ENCODE results near the gene QRSL1. TPM values are rescaled to one million over a fixed set of nuclear protein-coding genes. Genes with fewer than 3 reads are reported as not detected.
"Not testable (repeated sequence)": the region's sequence is repeated elsewhere in the genome, so short reads cannot be mapped to it uniquely, and the experiment has no call there.

The QRSL1 gene
- total and polyA plus RNA-seq, 2 donors from 2014 or later, result 12.5 to 18.0 TPM

DNA sequence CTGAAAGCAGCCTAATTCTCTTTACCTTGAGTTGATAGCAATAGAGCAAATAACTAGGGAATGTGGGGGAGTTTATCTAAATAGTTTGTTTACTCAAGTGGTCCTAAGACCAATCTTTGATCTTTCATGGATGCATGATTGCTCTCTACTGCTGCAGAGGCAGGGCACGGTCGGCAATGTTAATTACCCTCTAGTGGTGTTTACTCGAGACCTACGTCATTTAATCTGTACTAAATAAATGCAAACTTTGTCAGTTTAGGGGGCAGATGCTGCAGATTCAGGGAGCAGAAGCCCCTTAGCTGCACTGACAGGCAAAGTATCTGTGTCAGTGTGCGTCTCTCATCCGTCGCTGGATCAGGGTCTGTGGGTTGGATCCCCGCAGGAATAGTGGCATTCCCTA, 7.0 kb upstream of the QRSL1 start:
- Histone ChIP-seq H3K4me3 (ENCODE audit: low read length in 3 of 3) (no peak overlapping the region), H3K36me3 (ENCODE audit: control insufficient read depth in 2 of 3, insufficient read depth in 3 of 3, low read length in 3 of 3) (peaks cover 0 to 3% (median 2%) of the 10 kb centered on the region in 3 donors), H3K27ac (ENCODE audit: low read depth in 2 of 2, low read length in 2 of 2) (no peak overlapping the region), H3K4me1 (ENCODE audit: control insufficient read depth in 2 of 3, insufficient read depth in 2 of 3, low read depth in 1 of 3, low read length in 3 of 3) (peaks cover 0 to 3% (median 3%) of the 10 kb centered on the region in 3 donors), H3K9ac (ENCODE audit: low read length in 3 of 3) (no peak overlapping the region), H3K27me3 (ENCODE audit: control insufficient read depth, insufficient read depth, low read length) (no peaks in the 10 kb centered on the region), H3K9me3 (ENCODE audit: control insufficient read depth in 2 of 3, insufficient read depth in 1 of 3, low read length in 3 of 3) (no peaks in the 10 kb centered on the region)
- intact Hi-C loops (cut with DNase I), result no loop called here
- DNase-seq (peak in 1 of 5 donors; percentile 6), FAIRE-seq (no peak)
- TF ChIP-seq, protein P1, sequence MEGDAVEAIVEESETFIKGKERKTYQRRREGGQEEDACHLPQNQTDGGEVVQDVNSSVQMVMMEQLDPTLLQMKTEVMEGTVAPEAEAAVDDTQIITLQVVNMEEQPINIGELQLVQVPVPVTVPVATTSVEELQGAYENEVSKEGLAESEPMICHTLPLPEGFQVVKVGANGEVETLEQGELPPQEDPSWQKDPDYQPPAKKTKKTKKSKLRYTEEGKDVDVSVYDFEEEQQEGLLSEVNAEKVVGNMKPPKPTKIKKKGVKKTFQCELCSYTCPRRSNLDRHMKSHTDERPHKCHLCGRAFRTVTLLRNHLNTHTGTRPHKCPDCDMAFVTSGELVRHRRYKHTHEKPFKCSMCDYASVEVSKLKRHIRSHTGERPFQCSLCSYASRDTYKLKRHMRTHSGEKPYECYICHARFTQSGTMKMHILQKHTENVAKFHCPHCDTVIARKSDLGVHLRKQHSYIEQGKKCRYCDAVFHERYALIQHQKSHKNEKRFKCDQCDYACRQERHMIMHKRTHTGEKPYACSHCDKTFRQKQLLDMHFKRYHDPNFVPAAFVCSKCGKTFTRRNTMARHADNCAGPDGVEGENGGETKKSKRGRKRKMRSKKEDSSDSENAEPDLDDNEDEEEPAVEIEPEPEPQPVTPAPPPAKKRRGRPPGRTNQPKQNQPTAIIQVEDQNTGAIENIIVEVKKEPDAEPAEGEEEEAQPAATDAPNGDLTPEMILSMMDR (IDR thresholded peaks at IDR 0.05; ENCODE audit: borderline replicate concordance, extremely low read depth, insufficient read depth), result no peak

- no peak overlapping the region for H3K4me3 ChIP-seq (ENCODE audit: low read length in 3 of 3)
- TF ChIP-seq, protein P1 (IDR thresholded peaks at IDR 0.05; ENCODE audit: borderline replicate concordance, extremely low read depth, insufficient read depth), result no peak
- H3K36me3 ChIP-seq (ENCODE audit: control insufficient read depth in 2 of 3, insufficient read depth in 3 of 3, low read length in 3 of 3), result peaks cover 0 to 3% (median 2%) of the 10 kb centered on the region in 3 donors
- no peak overlapping the region for H3K27ac ChIP-seq (ENCODE audit: low read depth in 2 of 2, low read length in 2 of 2)
- DNase-seq (no peak), FAIRE-seq (no peak)
- no peak overlapping the region for H3K9ac ChIP-seq (ENCODE audit: low read length in 3 of 3)
- intact Hi-C loops (cut with DNase I), result no loop called here
- H3K9me3 ChIP-seq (ENCODE audit: control insufficient read depth in 2 of 3, insufficient read depth in 1 of 3, low read length in 3 of 3), result no peaks in the 10 kb centered on the region
- peaks cover 0 to 3% (median 3%) of the 10 kb centered on the region in 3 donors for H3K4me1 ChIP-seq (ENCODE audit: control insufficient read depth in 2 of 3, insufficient read depth in 2 of 3, low read depth in 1 of 3, low read length in 3 of 3)
- H3K27me3 ChIP-seq (ENCODE audit: control insufficient read depth, insufficient read depth, low read length), result no peaks in the 10 kb centered on the region
Observed at GRCh38 chr6:106623039-106623438, 6.3 kb upstream of the QRSL1 start.

DNA sequence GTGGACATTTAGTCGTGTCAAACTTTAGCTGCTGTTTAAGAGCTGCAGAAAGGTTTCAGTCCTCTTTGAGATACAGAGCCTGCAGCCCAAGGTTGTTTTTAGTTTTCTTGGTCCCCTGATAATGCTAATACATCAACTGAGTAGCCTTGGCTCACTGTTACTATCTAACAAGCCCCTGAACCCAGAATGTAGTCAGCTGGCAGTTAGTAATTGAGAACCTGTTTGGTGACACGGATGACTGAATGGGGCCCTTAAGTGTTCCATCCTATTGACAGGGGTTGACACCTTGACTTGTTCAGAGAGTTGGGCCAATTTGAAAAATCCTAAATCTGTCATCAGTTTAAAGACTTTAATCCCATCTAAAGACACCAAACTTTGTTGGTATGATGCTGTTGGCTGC, 2.9 kb upstream of the QRSL1 start:
- Histone ChIP-seq H3K36me3 (ENCODE audit: control insufficient read depth in 2 of 3, insufficient read depth in 3 of 3, low read length in 3 of 3) (peaks cover 0 to 3% (median 2%) of the 10 kb centered on the region in 3 donors), H3K4me1 (ENCODE audit: control insufficient read depth in 2 of 3, insufficient read depth in 2 of 3, low read depth in 1 of 3, low read length in 3 of 3) (peaks cover 3 to 7% (median 3%) of the 10 kb centered on the region in 3 donors), H3K27ac (ENCODE audit: low read depth in 2 of 2, low read length in 2 of 2) (no peak overlapping the region), H3K9me3 (ENCODE audit: control insufficient read depth in 2 of 3, insufficient read depth in 1 of 3, low read length in 3 of 3) (no peaks in the 10 kb centered on the region), H3K4me3 (ENCODE audit: low read length in 3 of 3) (no peak overlapping the region), H3K27me3 (ENCODE audit: control insufficient read depth, insufficient read depth, low read length) (no peaks in the 10 kb centered on the region), H3K9ac (ENCODE audit: low read length in 3 of 3) (no peak overlapping the region)
- DNase-seq, result peak in 3 of 5 donors; percentile 17 to 52 (median 45)
- intact Hi-C loops (cut with DNase I), result no loop called here
- TF ChIP-seq, protein P1 (IDR thresholded peaks at IDR 0.05; ENCODE audit: borderline replicate concordance, extremely low read depth, insufficient read depth), result no peak
- FAIRE-seq, result no peak

- DNase-seq; H3K9ac ChIP-seq (ENCODE audit: low read length in 3 of 3); FAIRE-seq; H3K27me3 ChIP-seq (ENCODE audit: control insufficient read depth, insufficient read depth, low read length); H3K27ac ChIP-seq (ENCODE audit: low read depth in 2 of 2, low read length in 2 of 2); H3K9me3 ChIP-seq (ENCODE audit: control insufficient read depth in 2 of 3, insufficient read depth in 1 of 3, low read length in 3 of 3); H3K36me3 ChIP-seq (ENCODE audit: control insufficient read depth in 2 of 3, insufficient read depth in 3 of 3, low read length in 3 of 3); intact Hi-C loops (cut with DNase I); H3K4me3 ChIP-seq (ENCODE audit: low read length in 3 of 3); H3K4me1 ChIP-seq (ENCODE audit: control insufficient read depth in 2 of 3, insufficient read depth in 2 of 3, low read depth in 1 of 3, low read length in 3 of 3): not testable (repeated sequence)
Observed at GRCh38 chr6:106627760-106628159, 1.6 kb upstream of the QRSL1 start.
